Testis (tissue), 2 donors: ENCODE measurements around the gene PRKAG2.

ENCODE experiments used
- POLR2A ChIP-seq: fragments of 450-650 bp; IDR thresholded peaks from one replicate; pipeline ENCODE4 v1.6.1; 2017; ENCODE audit warnings: antibody characterized with exemption, mild to moderate bottlenecking, moderate library complexity
- TF ChIP-seq, protein P1 (sequence below), 3 experiments: fragments of 450-650 bp in 2 of 3; fragments of 200-600 bp in 1 of 3; sonication (generic) in 1 of 3; IDR thresholded peaks; one replicate each; pipeline ENCODE4 v1.5.1; 2016 to 2019; ENCODE audit warnings: antibody characterized with exemption in 3 of 3, mild to moderate bottlenecking in 2 of 3, moderate library complexity in 1 of 3

DNA sequence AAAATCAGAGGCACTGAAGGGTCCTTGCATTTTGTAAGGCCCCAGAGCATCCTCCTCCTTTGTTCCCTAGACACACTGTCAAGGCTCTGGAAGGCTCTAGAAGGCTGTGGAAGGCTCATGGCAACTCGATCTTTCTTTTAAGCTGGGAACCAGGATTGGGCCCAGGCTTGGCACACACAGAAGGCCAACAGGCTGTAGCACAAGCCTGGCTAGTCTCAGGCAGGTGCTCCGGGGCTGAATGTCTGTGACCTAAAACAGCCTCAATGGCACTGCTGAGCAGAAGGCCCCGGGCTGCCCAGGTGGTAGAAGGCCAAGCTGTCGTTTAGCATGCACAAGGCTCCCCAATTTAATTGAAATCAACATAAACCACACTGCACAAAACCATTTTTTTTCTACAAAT, 55.7 kb downstream of the PRKAG2 start:
- TF ChIP-seq POLR2A = no peak
- TF ChIP-seq, protein P1, sequence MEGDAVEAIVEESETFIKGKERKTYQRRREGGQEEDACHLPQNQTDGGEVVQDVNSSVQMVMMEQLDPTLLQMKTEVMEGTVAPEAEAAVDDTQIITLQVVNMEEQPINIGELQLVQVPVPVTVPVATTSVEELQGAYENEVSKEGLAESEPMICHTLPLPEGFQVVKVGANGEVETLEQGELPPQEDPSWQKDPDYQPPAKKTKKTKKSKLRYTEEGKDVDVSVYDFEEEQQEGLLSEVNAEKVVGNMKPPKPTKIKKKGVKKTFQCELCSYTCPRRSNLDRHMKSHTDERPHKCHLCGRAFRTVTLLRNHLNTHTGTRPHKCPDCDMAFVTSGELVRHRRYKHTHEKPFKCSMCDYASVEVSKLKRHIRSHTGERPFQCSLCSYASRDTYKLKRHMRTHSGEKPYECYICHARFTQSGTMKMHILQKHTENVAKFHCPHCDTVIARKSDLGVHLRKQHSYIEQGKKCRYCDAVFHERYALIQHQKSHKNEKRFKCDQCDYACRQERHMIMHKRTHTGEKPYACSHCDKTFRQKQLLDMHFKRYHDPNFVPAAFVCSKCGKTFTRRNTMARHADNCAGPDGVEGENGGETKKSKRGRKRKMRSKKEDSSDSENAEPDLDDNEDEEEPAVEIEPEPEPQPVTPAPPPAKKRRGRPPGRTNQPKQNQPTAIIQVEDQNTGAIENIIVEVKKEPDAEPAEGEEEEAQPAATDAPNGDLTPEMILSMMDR (IDR thresholded peaks at IDR 0.05) = no peak
